NCI-H774 (cell line): Measurements from ENCODE around the gene MBNL1.

Experiments
- DNase-seq: peaks from one replicate; lab custom pipeline; 2025; lab: John Stamatoyannopoulos, UW

Gene MBNL1

GRCh38 chr3:152491922-152492321 is 223.2 kb downstream of the MBNL1 start:
- DNase-seq: no peak

GRCh38 chr3:152496286-152496685 is 227.6 kb downstream of the MBNL1 start:
- no peak for DNase-seq

GRCh38 chr3:152496716-152497115 is 228.0 kb downstream of the MBNL1 start:
- DNase-seq: no peak

- no peak for DNase-seq
These were observed 228.7 kb downstream of the MBNL1 start for GRCh38 chr3:152497457-152497856.

GRCh38 chr3:152497890-152498289 is 229.2 kb downstream of the MBNL1 start:
- no peak for DNase-seq

GRCh38 chr3:152499791-152500385 is 231.2 kb downstream of the MBNL1 start:
- no peak for DNase-seq

- no peak for DNase-seq
These were observed 237.2 kb downstream of the MBNL1 start for GRCh38 chr3:152505926-152506325.

GRCh38 chr3:152508705-152509104 is 240.0 kb downstream of the MBNL1 start:
- DNase-seq: no peak

- DNase-seq: no peak
These were observed 243.2 kb downstream of the MBNL1 start for GRCh38 chr3:152511904-152512303.

- DNase-seq: no peak
These were observed 244.7 kb downstream of the MBNL1 start for GRCh38 chr3:152513301-152513960.
